ENCODE measurements around the gene FSD1.

DNA sequence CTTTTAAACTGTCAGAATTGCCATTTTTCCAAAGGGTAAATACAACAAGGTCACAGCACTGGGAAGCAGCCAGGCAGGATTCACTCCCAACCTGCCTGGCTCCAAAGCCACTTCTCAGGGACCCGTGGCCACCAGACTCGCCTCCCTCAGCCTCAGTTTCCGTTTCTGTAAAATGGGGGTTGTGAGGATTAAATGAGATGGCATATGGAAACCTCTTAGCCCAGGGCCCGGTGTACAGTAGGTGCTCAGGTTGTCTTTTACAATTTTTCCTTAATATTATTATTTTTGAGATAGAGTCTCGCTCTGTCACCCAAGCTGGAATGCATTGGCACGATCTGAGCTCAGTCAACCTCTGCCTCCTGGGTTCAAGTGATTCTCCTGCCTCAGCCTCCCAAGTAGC is 47.4 kb upstream of the FSD1 start:
- TF ChIP-seq, protein P1, sequence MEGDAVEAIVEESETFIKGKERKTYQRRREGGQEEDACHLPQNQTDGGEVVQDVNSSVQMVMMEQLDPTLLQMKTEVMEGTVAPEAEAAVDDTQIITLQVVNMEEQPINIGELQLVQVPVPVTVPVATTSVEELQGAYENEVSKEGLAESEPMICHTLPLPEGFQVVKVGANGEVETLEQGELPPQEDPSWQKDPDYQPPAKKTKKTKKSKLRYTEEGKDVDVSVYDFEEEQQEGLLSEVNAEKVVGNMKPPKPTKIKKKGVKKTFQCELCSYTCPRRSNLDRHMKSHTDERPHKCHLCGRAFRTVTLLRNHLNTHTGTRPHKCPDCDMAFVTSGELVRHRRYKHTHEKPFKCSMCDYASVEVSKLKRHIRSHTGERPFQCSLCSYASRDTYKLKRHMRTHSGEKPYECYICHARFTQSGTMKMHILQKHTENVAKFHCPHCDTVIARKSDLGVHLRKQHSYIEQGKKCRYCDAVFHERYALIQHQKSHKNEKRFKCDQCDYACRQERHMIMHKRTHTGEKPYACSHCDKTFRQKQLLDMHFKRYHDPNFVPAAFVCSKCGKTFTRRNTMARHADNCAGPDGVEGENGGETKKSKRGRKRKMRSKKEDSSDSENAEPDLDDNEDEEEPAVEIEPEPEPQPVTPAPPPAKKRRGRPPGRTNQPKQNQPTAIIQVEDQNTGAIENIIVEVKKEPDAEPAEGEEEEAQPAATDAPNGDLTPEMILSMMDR (IDR thresholded peaks at IDR 0.05) = no peak
- no peak for TF ChIP-seq EZH2 (IDR thresholded peaks at IDR 0.05)
